Stimulated activated CD4-positive, alpha-beta T cell treated with anti-CD3 and anti-CD28 coated beads, TNF-alpha, amount 100 ng/mL, for 24 hours (primary cell): ENCODE measurements around the gene PHTF1.
"Not testable (repeated sequence)": the region's sequence is repeated elsewhere in the genome, so short reads cannot be mapped to it uniquely, and the experiment has no call there.

Experiments used
- DNase-seq, 3 experiments: peaks; one replicate each; pipeline ENCODE4 v3.0.0-alpha.2; 2020; ENCODE audit warnings: low read depth in 3 of 3

PHTF1 gene

DNA sequence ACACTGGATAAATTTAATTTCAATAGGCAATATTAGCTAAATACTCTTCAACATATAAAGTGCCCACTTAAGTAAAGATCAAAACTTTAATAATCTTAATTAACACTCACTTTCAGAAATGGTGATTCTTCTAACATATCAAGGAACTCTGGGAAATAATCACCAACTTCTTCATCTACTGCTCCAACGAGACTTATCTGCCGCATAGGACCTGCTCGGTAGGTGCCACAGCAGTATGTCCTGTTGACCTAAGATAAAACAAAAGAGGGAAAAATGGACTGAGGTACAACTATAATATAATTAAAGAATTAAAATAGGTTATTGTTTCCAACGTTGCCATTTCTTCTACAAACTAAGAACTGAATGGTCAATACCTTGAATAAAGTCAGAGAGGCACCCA lies 18.3 kb upstream of the PHTF1 start:
- no peak for DNase-seq

DNA sequence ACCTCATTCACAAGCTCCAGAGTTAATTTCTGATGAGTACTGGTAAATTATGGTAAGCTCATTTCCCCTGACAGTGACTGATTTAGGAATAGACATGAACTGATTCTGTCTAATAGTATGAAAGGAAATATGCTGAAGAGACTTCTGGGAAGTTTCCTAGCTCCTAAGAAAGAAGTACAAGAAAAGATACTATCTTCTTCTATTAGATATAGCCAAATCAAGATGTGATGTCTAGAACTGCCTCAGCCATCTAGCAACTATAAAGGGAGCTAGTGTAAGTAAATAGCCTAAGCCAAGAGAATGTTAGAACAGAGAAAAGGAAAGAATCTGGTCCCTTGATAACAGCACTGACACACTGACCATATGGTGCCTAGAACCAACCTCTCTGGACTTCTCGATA lies 10.7 kb upstream of the PHTF1 start:
- DNase-seq: no peak

DNA sequence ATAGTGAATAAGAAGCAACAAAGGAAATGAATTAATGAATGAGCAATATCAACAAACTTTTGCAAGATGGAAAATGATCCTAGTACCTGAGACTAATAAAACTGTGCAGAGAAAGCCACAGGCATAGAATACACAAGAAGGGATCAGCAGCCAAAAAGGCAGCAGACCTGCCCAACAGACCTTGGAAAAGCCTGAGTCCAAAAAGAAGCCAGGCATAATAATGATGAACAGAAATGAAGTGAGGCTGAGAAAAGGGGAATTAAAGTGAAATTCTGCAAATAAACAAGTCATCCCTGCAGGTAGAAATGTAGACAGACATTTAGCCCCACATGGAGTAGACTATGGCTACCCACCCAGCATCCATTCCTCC lies 10.3 kb upstream of the PHTF1 start:
- no peak for DNase-seq

DNA sequence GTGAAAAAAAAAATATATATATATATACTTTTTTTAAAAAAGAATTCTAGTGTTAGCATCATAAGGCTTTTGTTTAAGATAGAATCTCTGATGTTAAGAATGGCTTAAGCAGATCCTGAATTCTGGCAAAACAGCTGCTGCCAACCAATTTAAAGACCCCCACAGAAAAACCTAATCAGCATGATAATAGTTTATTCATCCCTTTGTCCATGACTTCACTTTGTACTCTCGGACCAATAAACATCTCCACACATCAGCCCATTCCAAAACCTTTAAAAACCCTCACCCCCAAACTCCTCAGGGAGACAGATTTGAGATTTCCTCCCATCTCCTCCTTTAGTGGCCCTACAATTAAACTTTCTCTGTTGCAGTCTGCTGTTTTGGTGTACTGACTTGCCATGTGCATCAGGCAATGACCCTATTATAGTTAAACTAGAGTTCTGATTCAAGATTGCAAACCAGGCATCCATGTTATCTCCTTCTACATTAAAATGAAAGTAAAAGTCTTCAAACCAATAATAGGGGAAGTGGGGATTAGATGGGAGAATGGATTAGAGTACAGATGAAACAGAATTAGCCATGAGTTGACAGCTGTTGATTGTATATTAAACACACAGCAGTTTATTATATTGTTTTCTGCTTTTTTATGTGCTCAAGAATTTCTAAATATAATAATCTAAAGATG lies 9.8 kb upstream of the PHTF1 start:
- no peak for DNase-seq

DNA sequence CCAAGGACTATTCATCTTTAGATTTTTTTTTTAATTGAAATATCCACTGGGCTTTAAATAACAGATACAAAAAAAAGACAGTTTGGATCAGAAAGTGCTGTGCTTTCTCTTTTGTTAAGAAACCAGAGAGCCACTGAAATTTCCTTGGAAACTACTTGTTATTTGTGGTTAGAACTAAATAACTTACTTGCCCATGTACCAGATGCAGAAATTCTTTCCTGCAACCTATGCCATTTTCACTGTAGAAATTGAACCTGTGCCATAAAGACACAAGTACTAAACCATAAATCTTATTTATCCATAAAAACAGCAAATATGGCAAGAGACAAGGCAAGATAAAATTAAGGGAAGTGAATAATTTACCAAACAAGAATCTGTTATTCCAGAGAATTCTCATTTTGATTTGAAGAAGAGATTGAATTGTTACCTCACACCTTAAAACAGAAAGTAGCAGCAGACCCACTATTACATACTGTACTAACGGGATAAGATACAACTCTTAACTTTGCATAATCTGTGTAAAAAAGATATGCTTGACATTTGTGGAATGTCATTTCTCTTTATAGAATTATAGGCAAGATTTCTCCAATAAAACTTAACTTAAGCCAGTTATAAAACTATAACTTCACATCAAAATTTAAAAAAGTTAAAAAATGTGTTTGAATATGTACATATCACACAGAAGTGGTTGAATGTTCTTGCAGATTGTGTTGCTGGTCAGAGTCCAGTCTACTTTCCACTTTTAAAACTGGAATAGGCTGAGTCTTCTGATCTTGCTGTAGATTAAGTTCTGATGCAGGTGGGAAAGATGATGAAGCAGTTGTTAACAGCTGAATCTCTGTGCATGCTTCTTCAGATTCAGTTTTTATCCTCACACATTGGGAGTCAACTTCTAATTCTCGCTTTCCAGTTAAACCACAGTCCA lies 6.3 kb upstream of the PHTF1 start:
- no peak for DNase-seq

DNA sequence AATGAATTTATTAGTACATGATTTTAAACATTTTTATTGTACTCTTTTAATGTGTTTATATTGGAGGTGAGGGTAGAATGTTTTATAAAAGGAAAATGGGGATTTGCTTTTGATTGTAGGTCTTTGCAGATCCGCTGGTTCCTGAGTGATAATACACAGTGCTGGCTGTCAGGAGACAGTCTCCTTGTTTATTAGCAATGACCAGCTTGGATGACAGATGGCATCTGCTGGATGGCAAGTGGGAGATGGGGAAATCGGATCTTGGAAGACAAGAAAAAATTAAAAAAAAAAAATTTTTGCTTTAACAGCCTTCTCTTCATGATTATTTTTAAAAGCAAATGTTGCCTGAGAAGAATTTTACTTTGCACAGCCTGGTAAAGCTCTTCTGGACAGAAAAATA lies 4.4 kb upstream of the PHTF1 start:
- no peak for DNase-seq

DNA sequence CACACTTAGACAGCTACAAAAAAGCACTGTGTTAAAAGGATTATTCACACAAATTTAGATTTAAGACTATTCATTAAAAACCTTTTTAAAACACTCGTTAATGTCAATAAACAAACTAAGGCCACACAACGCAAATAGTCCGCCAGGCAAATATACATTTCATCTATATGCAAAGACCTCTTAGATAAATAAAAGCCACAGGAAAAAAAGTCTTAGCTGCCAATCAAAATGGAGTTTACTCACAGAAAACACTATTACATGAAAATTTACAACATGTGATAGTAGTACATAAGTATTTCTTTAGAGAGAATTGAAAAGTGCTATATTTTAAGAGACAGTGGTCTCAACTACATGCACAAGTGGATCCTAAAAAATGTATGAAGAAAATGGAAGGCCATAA lies 2.7 kb upstream of the PHTF1 start:
- DNase-seq: no peak

DNA sequence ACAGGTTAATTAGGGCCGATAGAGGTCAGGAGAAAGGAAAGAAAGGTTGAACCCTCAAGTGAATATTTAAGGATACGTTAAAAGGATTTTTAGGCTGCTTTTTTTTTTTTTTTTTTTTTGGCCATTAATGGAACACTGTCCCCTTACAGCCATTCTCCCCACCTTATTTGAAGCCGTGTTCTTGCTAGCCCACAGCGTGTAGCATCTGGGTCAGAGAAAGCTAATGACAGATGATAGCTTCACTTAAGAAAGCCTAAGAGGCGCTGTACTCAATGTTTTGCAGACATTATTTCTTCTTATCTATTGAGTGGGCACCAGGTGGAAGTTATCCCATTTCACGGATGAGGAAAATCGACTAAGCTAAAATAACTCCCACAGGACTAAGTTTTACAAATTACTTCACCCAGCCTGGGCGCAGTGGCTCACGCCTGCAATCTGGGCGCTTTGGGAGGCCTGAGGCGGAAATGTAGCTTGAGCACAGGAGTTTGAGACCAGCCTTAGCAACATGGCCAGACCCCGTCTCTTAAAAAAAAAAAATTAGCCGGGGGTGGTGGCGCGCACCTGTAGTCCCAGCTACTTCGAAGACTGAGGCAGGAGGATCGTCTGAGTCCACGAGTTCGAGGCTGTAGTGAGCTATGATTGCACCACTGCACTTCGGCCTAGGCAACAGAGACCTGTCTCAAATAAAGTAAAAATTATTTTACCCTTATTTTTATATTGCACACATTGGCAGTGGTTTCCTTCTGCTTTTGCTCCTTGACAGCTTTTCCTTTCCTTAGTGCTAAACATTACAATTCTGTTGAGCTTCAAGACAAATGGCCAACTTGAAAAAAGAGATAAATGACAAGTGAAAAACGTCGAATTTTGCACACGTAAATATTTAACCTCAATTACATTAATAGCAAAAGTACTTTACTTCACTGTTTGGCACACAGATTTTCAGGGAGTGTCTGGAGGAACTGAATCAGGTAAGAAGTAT lies 1.1 kb upstream of the PHTF1 start:
- no peak for DNase-seq

DNA sequence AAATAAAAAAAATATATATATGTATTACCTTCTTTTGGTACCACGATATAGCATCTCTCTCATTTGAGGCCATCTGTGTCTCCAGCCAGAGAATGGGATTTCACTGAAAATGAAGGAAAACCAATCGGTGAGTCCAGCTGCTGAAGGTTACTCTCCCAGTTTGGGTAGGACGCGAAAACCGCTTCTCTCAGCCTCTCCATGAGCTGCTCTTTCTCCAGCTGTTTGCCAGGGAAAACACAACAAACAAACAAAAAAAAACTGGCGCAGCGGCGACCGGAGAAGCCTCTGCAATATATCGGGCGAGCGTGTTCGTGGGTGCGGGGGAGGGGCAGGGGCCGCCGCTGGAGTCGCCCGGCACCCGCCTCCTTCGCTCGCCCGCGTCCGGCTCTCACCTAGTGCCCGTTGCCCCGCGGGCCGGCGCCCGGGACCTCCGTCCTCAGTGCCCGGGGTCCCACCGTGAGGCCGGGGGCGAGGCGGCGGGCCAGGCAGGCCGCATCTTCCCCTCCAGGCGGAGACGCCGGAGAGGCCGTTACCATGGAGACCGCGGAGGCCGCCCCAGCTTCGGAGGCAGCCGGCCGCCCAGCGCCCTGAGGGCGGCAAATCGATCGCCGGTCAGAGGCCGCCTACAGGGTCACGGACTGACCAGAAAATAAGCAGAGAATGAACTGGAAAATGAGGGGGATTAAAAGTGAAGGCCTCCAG lies 504 bp downstream of the PHTF1 start:
- DNase-seq: peak; percentile 26 to 54 (median 31)

DNA sequence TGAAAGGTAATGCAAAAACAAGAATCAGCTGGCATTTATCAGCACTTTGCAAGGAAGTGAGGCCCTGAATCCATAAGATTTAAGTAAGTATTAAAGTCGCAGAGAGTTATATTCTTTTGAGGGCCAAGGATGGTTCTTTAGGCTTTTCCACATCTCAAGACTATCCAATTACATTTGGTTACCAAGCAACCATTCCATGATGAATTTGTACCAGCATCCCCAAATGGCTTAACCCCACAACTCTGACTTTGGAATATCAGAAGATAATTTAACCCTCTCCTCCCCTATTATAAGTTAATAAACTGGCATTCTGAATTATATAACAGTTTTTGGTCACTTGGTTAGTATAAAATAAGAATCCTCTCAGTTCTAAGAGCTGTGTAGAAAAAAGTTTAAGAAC lies 2.8 kb downstream of the PHTF1 start:
- no peak for DNase-seq

DNA sequence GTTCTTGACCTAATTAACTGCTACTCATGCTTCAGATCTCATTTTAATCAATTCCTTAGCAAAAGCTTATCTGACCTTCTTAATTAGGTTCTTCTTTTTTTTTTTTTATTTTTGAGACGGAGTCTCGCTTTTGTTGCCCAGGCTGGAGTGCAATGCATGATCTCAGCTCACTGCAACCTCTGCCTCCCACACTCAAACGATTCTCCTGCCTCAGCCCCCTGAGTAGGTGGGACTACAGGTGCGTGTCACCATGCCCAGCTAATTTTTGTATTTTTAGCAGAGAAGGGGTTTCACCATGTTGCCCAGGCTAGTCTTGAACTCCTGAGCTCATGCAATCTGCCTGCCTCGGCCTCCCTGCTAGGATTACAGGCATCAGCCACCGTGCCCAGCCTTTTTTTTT lies 6.0 kb downstream of the PHTF1 start:
- not testable (repeated sequence) for DNase-seq

DNA sequence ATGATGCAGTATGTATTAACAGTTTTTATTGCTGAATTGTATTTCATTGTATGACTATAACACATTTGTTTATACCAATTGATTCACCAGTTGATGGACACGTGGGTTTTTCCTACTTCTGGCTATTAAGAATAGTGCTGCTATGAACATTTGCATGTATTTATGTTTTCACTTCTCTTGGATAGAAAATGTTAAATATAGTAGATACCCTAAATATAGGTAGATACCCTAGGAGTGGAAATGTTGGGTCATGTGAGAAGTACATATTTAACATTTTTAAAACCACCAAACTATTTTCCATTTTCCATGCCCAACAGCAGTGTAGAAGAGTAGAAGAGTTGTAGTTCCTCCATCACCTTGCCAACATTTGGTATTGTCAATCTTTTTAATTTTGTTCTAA lies 7.8 kb downstream of the PHTF1 start:
- no peak for DNase-seq

DNA sequence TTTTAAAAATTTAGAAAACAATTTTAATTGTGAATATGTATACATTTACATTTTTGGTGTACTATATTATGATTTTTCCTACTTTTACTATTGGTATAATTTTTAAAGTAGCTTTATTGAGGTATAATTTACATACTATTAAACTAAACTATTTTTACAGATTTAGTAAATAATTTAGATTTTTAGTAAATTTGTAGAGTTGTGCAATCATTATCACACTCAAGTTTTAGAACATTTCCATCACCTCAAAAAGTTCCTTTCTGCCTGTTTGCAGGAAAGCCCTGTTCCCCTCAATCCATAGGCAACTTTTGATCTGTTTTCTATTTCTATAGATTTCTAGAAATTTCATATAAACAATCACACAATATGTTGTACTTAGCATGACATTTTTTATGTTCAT lies 8.2 kb downstream of the PHTF1 start:
- no peak for DNase-seq

DNA sequence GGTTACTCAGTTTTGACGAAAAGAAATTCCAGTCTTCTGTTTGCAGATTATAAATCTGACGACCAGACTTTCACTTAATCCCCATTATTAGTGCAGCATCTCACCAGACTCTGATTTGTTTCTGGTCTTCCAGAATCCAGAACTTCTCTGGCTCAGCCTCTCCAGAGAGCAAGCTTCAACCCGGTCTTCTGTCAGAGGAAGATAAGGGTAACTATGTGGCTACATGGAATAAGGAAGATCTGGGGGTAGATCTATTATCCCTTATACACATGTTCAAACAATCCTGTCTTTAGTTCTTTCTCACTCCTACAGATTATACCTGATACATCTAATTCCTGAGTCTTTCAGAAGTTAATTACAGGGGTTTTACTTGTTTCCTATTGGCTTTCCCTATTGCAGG lies 9.9 kb downstream of the PHTF1 start:
- no peak for DNase-seq

DNA sequence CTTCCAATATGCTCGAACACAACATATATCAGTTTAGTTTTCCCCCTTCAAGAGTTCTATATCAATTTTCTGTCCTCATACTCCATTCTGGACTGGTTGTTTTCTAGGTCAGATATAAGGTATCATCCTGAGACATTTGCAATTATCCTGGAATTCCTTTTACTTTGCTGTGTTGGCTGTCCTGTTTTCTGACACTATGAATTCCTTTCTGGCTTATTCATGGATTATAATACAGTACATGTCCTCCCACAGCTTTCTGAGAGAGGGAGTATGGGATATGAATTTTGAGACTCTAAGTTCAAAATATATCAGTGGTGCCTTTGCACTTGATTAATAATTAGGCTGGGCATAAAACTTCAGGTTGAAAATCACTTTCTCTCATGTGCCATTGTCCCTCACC lies 11.9 kb downstream of the PHTF1 start:
- DNase-seq: no peak

DNA sequence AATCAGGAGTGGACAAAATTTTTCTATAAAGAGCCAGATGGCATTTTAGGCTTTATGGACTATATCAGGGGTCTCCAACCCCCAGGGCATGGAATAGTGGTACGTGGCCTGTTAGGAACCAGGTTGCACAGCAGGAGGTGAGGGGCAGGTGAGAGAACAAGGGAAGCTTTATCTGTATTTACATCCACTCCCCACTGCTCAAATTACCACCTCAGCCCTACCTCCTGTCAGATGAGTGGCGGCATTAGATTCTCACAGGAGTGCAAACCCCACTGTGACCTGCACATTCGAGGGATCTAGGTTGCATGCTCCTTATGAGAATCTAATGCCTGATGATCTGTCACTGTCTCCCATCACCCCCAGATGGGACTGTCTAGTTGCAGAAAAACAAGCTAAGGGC lies 13.9 kb downstream of the PHTF1 start:
- DNase-seq: no peak

DNA sequence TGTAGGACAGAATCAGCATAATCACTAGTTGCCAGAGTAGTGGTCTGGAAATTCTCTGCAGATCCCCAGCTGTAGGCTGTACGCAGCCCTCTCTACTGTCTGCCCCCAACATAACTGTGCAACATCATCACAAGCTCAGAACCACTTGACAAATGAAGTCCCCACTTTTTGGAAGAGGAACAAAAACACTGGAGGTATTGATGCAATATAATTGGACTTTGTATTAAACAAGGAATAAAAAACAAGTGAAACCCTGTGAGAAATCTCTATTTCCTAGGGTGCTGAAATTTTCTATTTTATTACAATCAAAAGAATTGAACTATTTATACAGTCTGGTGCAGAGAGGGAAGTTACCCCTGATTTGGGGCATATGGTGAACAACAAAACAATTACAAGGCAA lies 15.2 kb downstream of the PHTF1 start:
- DNase-seq: no peak

DNA sequence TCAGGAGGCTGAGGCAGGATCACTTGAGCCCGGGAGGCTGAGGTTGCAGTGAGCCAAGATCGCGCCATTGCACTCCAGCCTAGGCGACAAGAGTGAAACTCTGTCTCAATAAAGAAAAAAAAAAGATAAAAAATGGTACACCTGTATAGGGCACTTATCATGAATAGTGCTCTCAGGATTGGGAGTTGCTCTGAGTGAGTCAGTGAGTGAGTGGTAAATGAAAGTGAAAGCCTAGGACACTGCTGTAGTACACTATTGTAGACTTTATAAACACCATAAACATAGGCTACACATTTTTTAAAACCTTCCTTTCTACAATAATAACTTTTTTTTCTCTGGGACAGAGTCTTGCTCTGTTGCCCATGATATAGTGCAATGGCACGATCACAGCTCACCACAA lies 16.8 kb downstream of the PHTF1 start:
- no peak for DNase-seq

DNA sequence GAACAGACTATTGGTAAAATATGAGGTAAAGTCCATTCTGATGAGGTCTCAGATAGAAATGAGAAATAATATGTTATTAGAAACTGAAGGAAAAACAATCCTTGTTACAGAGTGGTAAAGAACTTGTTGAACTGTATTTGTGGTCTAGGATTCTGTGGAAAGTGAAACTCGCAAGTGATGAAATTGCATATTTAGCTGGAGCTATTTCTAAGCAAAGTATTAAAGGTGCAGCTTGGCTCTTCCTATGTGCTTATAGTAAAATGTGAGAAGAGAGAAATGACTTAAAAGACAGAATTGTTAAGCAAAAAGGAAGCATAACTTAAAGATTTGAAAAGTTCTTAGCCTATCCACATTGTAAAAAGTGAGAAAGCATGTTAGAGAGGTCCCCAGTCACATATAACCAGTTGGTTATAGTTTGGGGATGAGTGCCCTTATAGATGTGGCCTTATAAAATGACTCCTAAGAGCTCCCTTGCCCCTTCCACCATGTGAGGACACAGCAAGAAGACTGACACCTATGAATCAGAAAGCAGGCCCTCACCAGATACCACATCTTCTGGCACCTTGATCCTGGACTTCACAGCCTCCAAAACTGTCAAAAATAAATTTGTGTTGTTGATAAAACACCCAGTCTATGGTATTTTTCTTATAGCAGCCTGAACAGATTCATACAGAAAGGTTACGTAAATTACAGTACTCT lies 24.8 kb downstream of the PHTF1 start:
- DNase-seq: no peak

DNA sequence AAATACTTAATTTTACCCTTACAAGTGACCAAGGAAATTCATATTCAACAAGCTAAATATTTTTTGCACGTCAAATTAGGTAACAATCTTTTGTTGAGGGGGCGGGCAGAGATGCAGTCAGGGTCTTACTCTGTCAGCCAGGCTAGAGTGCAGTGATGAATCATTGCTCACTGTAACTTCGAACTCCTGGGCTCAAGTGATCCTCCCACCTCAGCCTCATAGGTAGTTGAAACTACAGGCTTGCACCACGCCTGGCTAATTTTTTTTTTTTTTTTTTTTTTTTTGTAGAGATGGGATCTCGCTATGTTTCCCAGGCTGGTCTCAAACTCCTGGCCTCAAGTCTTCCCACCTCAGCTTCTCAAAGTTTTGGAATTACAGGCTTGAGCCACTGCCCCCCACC lies 26.5 kb downstream of the PHTF1 start:
- DNase-seq: no peak

DNA sequence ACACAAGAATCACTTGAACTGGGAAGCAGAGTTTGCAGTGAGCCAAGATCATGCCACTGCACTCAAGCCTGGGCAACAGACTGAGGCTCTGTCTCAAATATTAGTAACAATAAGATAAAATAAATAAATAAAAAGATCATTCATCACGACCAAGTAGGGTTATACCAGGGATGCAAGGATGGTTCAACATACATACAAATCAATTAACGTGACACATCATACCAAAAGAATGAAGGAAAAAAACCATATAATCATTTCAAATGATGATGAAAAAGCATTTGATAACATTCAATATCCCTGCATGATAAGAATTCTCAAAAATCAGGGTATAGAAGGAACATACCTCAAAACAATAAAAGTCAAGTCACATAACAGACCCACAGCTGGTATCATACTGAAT lies 38.3 kb downstream of the PHTF1 start:
- DNase-seq: no peak
